Activated naive CD4-positive, alpha-beta T cell treated with Interleukin-2 at 50 U/mL for 16 hours (primary cell): ENCODE measurements around the gene RPRD1B.

ENCODE experiments used
- DNase-seq: peaks from one replicate; pipeline ENCODE4 v3.0.0-alpha.2; 2020

The RPRD1B gene

DNA sequence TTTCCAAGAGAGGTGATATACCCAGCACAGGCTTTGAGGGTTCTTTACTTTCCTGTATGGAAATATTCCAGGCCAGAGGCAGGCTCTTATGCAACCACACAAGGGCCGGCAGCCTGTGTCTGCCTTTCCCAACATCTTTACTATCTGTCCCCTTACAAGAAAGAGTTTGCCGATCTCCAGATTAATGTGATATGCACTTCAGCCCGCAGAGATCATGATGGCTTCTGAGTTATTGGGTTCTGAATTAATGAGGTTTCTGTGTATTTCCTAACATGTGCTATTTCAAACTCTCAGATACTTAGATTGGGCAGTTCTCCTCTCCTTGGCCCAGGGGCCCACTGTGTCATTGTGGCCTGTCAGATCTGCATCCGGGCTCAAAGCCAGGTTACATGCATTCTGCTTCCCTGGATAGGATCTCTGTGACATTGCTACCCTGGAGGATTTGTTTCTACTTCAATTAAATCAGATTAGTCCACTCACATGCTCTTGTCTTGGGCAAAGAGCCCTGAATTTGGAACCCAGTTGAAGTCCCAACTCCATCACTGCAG, 75.0 kb downstream of the RPRD1B start:
- DNase-seq: no peak

GRCh38 chr20:38108986-38109541, 75.5 kb downstream of the RPRD1B start:
- no peak for DNase-seq

GRCh38 chr20:38109591-38110524, 76.3 kb downstream of the RPRD1B start:
- DNase-seq: no peak

- no peak for DNase-seq
Measured at GRCh38 chr20:38110525-38111178, 77.1 kb downstream of the RPRD1B start.

- DNase-seq: no peak
Measured at GRCh38 chr20:38111366-38112232, 78.1 kb downstream of the RPRD1B start.

DNA sequence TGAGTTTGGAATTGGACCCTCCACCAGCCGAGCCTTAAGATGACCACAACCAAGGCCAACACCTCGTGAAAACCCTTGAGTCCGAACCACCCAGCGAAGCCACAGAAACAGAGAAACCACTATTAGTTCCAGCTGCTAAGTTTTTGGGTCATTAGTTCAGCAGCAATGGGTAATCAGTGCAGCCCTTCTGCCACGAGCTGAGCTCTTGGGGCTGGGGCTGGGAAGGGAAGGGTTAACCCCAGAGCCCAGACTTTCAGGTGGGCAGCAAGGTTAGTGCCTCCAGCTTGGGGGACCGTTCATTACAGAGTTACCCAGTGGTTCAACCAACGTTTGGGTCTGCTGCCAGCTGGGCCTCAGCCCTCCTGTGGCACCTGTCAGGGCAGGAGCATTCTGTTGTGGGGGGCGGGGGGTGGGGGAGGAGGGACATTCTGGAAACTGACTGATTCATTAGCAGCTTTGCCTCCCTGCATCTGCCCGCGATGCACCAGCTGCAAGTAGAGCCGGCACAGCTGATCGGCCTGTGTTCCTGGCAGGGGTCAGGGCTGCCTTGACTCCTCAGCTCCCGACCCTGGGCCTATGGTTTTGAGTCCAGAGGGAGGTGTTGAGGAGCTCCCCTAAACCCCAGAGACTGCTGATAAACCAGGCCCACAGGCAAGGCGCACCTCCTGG, 78.8 kb downstream of the RPRD1B start:
- no peak for DNase-seq

DNA sequence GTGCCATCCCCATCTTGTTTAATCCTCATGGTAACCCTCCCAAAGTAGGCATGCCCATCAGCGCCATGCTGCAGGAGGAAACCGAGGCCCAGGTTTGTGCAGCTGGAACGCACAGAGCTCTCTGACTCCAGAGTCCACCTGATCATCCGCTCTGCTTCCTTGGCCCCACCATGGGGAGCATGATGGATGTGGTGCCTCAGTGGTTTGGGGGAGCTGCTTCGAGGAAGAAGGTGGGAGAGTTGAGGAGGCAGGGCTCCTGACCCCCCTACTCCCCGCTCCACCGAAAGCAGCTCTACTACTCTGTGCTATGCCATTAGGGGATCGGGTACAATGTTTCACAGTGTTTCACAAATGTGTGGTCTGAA, 79.4 kb downstream of the RPRD1B start:
- DNase-seq: no peak

DNA sequence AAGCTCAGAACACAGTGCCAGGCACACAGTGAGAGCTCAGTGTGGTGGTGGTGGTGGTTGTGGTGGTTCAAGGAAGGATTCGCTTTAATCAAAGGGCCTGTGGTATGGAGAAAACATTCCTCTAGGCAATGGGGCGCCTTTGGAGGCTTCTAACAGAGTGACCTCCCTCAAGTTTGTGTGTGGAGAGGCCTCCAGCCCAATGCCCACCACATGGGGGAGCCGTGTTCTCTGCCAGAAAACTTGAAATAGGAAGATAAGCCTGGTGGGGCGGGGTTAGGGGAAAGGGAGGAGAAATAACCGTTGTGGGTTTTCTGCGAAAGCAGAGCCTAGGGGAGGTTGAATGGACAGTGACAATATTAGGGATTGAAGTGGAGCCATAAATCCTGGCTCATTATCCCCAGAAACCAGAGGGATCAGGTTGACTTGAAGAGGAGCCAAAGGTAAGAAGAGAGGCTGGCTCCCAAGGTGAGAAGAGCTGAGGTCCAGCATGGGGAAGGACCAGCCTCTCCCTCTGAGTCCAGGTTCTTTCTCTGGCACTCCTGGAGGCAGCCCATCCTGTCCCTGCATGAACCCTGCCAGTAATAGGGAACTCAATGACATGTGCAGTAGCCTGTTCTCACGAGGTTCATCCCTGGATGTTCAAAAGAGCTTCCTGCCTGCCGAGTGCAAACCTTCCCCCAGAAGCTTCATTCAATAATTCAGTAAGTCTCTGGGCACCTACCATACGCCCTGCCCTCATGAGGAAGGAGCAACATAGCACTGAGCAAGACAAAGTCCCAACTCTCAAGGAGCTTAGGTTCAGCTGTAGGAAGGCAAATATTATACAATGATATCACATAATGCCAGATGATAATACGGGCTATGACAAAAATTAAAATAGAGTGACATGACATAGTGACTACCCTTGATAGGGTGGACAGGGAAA, 80.1 kb downstream of the RPRD1B start:
- no peak for DNase-seq

- DNase-seq: no peak
Measured at GRCh38 chr20:38114353-38114791, 80.8 kb downstream of the RPRD1B start.

GRCh38 chr20:38115205-38115604, 81.7 kb downstream of the RPRD1B start:
- DNase-seq: no peak

GRCh38 chr20:38115896-38116295, 82.3 kb downstream of the RPRD1B start:
- no peak for DNase-seq

GRCh38 chr20:38116409-38117165, 83.0 kb downstream of the RPRD1B start:
- DNase-seq: no peak

DNA sequence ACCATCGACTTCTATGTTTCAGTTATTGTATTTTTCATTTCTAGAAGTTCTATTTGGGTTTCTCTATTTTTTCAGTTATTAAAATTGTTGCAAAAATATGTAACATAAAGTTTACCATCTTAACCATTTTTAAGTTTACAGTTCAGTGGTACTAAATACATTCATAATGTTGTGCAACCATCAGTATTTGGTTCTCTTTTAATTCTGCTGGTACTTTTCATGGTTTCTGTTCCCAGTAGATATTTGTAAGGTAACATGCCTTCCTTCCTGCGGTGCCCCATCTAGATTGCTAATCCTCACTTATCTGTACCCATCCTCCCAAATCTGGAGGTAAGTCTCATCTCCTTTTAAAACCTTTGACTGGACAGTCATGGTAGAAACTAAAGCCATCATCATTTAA, 83.7 kb downstream of the RPRD1B start:
- DNase-seq: no peak

DNA sequence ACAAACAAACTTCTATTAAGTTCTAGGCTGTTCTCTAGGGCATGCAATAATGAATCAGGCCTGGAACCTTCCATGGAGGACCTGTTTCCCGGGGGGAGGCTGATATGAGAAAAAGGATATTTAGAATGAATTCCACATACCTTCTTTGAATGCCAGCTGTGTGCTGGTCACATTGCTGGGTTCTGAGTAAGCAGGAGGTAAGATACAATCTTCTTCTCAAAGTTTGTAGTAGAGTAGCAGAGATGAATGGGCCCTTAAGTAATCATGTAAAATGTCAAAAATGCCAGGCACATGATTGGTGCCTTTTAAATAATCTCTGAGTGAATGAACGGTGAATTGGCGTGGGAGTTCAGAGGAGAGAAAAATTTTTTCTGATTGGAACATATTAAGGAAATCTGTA, 84.1 kb downstream of the RPRD1B start:
- no peak for DNase-seq

GRCh38 chr20:38119446-38119845, 85.9 kb downstream of the RPRD1B start:
- no peak for DNase-seq

GRCh38 chr20:38120625-38120988, 87.1 kb downstream of the RPRD1B start:
- no peak for DNase-seq

DNA sequence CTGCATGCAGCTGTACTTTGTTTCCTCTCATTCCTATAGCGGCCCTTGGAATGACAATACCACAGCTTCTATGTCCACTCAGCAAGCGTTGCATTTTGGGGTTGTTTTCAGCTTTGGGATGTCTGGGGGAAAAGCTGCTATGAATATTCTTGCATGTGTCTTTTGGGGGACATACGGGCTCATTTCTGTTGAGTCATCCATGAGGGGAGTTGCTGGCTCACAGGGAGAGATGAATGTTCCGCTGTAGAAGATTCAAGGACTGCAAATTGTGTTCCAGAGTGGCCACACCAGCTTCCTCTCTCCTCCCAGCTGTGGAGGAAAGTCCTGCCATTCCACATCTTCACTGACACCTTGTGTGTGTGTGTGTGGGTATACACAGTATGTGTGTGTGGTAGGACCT, 88.2 kb downstream of the RPRD1B start:
- DNase-seq: no peak

DNA sequence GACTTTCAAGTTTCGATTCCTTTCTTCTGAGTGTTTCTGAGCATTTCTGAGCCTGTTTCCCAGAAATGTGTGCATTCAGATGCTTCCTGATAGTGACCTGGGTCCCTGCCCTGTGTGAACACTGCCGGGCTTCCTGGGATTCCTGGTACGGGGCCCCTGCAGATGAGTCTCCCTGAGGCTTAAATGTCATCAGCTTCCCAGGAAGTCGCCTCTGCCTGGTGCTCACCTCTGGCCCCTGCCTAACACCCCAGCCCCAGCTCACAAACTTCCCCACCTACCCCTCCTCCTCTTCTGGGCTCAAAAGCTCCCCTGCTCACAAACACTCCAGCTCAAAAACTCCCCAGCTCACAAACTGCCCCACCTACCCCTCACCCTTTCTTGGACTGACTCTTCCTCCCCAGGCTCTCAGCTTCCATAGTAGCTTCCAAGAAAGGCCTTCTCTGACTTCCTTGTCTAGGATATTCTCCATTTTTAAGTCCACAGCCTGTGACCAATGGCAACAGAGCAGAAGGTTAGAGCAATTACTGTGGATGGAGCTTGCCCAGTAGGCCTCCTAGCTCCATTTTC, 89.6 kb downstream of the RPRD1B start:
- DNase-seq: no peak

- DNase-seq: no peak
Measured at GRCh38 chr20:38125157-38126056, 91.9 kb downstream of the RPRD1B start.
